ENCODE data around the gene CD8A.
A peak's percentile ranks its signal among the peaks of the same experiment; 100 is the strongest.
"Not testable (repeated sequence)": the region's sequence is repeated elsewhere in the genome, so short reads cannot be mapped to it uniquely, and the experiment has no call there.

CD8A gene

DNA sequence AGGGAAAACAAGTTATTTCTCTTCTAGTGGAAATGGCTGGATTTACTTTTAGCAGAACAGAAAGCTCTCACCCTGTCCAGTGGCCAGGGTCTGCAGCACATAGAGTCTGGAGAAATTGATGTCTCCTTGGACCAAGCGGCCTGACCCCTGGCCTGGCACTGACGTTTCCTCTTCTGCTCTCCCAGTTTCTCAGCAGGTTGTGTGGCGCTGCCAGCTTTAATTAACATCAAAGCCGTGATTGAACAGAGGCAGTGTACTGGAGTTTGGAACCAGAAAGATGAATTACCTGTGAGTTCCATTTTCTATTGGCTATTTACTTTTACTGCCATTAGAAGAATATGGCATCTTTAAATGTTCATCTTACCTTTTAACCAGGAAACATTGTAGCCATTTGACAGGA, 20.9 kb downstream of the CD8A start:
- peaks cover 2% of the 10 kb centered on the region for H3K4me1 Mint-ChIP-seq

DNA sequence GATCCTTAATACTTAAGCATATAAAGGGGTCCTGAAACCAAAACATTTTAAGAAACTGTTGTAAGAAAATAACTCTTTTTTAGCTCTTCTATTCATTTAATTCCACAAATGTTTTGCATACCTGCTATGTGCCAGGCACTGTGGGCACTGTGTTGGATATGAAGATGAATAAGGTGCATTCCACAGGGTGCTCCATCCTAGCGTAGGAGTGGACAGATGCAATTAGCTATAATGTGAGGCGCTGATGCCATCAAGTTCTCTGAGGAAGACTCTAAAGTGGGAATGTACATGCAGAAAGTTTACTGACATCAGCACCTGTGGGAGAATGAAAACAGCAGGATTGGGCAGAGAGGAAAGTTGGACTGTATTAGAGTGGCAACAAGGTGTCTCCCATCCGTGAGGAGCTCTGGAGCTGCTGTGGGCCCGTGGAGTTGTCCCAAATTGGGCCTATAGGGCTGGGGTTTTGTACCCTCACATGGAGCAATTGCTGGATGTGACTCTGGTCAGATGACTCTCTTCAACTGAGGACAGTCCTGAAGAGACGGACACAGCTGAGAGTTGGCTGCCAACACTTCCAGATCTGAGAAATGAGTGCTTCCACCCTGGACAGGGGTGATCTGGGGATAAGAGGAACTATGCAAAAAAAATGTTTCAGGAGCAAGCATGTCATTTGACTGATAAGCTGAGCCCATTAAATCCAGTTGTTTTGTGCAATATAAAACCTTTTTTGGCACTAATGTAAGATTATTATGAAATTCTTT, 22.3 kb downstream of the CD8A start:
- Mint-ChIP-seq H3K27ac (no peak overlapping the region), H3K4me3 (no peak overlapping the region), H3K4me1 (peaks cover 8% of the 10 kb centered on the region), H3K36me3 (peaks cover 12% of the 10 kb centered on the region), H3K27me3 (no peaks in the 10 kb centered on the region), H3K9me3 (no peaks in the 10 kb centered on the region)

More for the DNA sequence above, 20.9 kb downstream of the CD8A start:
- no peak overlapping the region for H3K27ac Mint-ChIP-seq
- peaks cover 17% of the 10 kb centered on the region for H3K36me3 Mint-ChIP-seq
- H3K27me3 Mint-ChIP-seq: no peaks in the 10 kb centered on the region
- no peak overlapping the region for H3K4me3 Mint-ChIP-seq
- no peaks in the 10 kb centered on the region for H3K9me3 Mint-ChIP-seq

DNA sequence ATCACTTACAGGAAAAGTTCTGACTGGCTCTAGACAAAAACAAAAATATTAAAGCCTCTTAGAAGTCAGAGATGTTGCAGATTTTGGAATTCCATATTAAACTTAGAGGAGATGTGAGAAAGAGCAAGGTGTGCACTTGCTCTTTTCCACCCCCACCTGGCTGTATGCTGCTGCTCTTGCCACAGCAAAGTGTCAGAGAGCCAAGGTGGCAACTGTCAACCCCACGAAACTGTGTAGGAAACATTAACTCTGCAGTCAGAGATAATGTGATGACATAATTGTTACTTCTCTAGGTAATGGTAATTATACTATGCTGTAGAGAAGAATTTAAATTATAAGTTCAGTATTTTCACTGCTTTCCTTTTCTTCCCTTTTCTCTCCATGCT, 25.4 kb downstream of the CD8A start:
- H3K4me3 Mint-ChIP-seq: no peak overlapping the region
- peaks cover 20% of the 10 kb centered on the region for H3K4me1 Mint-ChIP-seq
- no peak overlapping the region for H3K27ac Mint-ChIP-seq
- H3K27me3 Mint-ChIP-seq: no peaks in the 10 kb centered on the region
- H3K36me3 Mint-ChIP-seq: peaks cover 4% of the 10 kb centered on the region
- H3K9me3 Mint-ChIP-seq: no peaks in the 10 kb centered on the region

DNA sequence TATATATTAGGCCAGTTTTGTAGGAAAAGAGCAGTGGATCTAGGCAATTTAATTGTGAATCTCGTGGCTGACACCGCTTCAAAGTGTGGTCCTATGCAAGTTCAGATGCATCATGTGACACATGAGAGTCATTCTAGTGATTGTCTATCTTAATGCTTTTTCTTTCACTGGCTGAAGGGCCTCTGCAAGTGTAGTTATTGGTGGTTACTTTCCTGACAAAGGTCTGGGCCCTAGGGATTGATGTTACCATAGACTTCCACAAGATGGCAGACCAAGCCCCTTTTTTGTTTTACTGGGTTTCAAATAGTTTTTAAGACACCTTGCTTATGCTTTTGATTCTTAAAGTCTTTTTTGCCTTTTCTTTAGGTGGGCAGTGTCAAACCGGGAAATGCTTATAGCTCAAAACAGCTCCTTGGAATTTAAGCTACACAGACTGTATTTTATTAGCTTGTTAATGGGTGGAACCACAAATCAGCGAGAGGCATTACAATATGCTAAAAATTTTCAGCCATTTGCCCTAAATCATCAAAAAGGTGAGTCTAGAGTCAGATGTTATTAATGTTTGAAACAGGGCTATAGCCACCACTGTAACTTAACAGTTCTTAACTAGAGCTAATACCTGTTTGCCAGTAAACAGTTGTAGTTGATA, 25.9 kb downstream of the CD8A start:
- H3K9me3 Mint-ChIP-seq: no peaks in the 10 kb centered on the region
- no peak overlapping the region for H3K4me3 Mint-ChIP-seq
- H3K27me3 Mint-ChIP-seq: no peaks in the 10 kb centered on the region
- H3K27ac Mint-ChIP-seq: no peak overlapping the region
- H3K36me3 Mint-ChIP-seq: peaks cover 4% of the 10 kb centered on the region
- H3K4me1 Mint-ChIP-seq: peaks cover 21% of the 10 kb centered on the region

DNA sequence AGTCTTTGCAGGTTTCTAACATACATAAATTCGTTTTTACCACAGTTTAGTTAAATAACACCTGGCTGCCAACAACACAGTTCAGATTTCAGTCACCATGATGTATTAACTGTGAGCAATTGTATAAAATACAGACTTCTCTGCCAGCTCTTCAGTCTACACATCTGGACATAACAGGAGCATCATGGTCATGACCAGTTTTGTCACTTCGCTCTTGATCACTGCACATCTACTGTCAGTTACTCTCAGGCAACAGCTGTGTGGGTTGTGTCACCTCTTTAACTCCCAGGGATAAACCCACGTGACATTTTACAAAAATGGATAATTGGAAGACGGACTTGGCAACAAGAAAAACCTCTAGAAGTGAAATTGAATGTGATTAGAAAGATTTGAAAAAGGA, 30.3 kb downstream of the CD8A start:
- no peak overlapping the region for H3K4me3 Mint-ChIP-seq
- H3K9me3 Mint-ChIP-seq: no peaks in the 10 kb centered on the region
- peaks cover 39% of the 10 kb centered on the region for H3K4me1 Mint-ChIP-seq
- H3K27me3 Mint-ChIP-seq: no peaks in the 10 kb centered on the region
- no peak overlapping the region for H3K27ac Mint-ChIP-seq
- H3K36me3 Mint-ChIP-seq: peaks cover 10% of the 10 kb centered on the region

DNA sequence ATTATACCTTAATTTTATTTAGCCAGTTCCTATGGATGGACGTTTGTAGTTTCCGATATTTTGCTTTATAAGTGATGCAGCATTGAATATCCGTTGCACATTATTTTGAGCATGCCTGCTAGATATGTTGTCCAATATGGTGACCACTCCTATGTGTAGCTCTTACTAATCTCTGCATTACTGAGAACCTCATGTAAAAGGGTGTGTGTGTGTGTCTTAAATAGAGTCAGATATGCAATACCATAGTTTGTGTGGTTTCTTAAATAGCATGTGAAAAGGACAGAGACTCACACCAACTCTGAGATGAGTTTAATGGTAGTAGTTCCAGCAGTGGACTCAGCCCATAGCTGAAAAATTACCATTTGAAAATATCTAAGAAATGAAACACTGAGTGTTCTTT, 32.3 kb downstream of the CD8A start:
- Mint-ChIP-seq H3K4me3 (no peak overlapping the region), H3K36me3 (peaks cover 13% of the 10 kb centered on the region), H3K27ac (no peak overlapping the region), H3K9me3 (no peaks in the 10 kb centered on the region), H3K4me1 (peaks cover 35% of the 10 kb centered on the region), H3K27me3 (no peaks in the 10 kb centered on the region)

DNA sequence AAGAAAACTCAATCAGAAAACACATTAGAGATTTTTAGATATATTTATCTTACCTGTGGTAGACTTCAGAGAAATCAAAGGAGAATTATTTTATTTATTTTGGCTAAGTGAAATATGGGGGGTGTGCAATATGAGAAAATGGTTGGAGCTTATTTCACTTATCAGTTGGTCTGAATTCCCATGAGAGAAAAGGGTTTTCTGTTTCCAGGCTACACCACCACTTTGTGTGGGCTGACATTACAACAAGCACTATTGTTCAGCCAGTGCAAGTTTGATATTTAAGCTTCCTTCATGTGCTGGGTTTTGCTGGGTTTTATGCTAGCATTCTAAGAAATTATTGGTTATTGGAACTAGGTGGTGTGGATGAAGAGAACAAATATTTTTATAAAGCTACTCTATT, 37.1 kb downstream of the CD8A start:
- Mint-ChIP-seq H3K27me3 (no peaks in the 10 kb centered on the region), H3K4me1 (peaks cover 33% of the 10 kb centered on the region), H3K27ac (no peak overlapping the region), H3K36me3 (peaks cover 32% of the 10 kb centered on the region), H3K9me3 (no peaks in the 10 kb centered on the region), H3K4me3 (no peak overlapping the region)

DNA sequence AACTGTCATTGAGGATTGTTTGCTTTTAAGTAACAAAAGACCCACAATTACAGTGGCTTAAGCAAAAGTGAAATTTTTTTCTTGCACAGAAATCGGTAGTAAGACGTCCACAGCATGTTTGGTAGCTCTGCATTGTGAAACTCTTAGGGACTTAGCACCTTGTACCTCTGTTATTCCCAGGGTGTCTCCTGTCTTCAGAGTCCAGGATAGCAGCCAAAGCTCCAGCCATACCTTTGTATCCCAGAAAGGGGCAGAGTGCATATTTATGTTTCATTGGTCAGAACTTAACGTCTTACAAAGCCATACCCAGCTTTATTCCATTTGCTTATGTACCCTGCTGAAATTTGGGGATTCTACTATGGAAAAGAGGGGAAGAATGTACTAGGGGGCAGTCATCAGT, 37.8 kb downstream of the CD8A start:
- H3K27ac Mint-ChIP-seq: no peak overlapping the region
- H3K36me3 Mint-ChIP-seq: peaks cover 32% of the 10 kb centered on the region
- no peaks in the 10 kb centered on the region for H3K9me3 Mint-ChIP-seq
- no peak overlapping the region for H3K4me3 Mint-ChIP-seq
- H3K4me1 Mint-ChIP-seq: peaks cover 32% of the 10 kb centered on the region
- H3K27me3 Mint-ChIP-seq: no peaks in the 10 kb centered on the region

DNA sequence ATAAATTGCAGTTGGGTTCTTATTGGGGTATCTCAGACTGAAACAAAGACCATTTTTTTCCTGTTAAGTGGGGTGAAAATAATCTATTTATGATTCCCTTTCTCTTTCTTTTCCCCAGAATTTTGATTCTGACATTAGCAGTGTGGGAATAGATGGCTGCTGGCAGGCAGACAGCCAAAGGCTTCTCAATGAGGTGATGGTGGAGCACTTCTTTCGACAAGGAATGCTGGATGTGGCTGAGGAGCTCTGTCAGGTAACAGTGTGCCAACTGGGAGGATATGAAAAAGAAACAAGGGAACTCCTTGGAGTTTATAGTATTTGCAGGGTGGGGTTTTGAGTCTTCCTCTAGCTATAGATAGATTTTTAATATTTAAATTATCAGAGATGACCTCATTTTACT, 38.9 kb downstream of the CD8A start:
- Mint-ChIP-seq H3K9me3 (no peaks in the 10 kb centered on the region), H3K4me3 (no peak overlapping the region), H3K27me3 (no peaks in the 10 kb centered on the region), H3K27ac (no peak overlapping the region), H3K36me3 (peaks cover 35% of the 10 kb centered on the region), H3K4me1 (peaks cover 36% of the 10 kb centered on the region)

DNA sequence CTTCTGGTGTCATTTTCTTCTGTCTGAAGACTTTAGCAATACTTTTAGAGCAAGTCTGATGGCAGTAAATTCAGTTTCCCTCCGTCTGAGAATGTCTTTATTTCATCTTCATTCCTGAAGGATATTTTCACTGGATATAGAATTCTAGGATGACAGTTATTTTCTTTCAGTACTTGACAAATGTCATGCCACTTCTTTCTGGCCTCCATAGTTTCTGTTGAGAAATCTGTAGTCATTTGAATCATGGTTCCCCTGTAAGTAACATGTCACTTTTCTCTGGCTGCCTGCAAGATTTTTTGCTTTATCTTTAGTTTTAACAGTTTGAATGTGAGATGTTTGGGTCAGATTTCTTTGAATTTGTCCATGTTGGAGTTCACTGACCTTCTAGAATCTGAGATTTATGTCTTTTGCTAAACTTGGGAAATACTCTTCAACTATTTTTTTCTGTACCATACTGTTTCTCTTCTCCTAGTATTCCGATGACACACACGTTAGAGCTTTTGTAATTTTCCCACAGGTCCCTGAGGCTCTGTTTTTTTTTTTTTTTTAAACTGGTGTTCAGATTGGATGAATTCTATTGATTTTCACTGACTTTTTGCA, 40.4 kb downstream of the CD8A start:
- Mint-ChIP-seq H3K27me3 (no peaks in the 10 kb centered on the region), H3K9me3 (no peaks in the 10 kb centered on the region), H3K27ac (no peak overlapping the region), H3K4me3 (no peak overlapping the region), H3K4me1 (peaks cover 51% of the 10 kb centered on the region), H3K36me3 (peaks cover 29% of the 10 kb centered on the region)

DNA sequence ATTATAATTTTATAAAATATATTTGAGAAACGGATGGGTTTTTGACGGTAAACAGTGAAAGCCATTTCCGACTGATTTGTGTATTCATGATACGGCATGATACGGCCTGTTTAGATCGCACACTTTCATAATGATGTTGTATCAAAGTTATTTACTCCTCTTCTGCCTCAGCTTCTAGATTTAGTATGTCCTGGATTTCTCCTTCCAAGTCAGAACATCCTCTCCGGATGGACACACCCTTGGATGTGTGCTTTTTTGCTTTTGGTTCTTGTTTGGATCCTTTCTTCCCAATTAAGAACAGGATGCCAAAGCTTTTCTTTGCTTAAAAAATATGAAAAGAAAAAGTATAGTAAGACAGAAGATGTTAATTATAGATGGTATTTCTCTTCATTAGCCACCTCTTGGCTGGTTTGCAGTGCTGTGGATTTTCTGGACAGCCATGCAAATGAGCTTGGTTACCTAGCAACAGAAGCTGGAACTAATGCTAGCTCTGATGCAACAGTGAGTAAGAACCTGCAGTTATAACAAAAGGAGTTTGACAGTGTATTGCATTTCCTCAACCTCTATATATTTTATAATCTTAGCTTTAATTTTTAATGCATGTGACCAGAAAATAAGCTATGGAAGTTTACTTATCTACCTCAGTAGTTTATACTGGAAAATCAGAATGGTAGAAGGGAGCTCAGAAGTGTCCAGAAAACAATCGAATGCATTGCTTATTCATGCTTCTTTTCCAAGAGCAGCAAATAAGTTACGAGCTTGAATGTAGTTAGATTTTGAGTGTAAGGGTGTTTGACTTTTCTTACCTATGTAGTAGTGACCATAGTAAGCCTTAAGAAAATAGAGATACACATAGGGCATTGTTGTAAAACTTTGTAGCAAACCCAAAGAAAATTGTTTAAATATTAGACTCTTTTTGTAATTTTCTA, 42.7 kb downstream of the CD8A start:
- H3K4me3 Mint-ChIP-seq: no peak overlapping the region
- H3K36me3 Mint-ChIP-seq: peaks cover 22% of the 10 kb centered on the region
- H3K27me3 Mint-ChIP-seq: no peaks in the 10 kb centered on the region
- peaks cover 61% of the 10 kb centered on the region for H3K4me1 Mint-ChIP-seq
- no peaks in the 10 kb centered on the region for H3K9me3 Mint-ChIP-seq
- H3K27ac Mint-ChIP-seq: no peak overlapping the region

DNA sequence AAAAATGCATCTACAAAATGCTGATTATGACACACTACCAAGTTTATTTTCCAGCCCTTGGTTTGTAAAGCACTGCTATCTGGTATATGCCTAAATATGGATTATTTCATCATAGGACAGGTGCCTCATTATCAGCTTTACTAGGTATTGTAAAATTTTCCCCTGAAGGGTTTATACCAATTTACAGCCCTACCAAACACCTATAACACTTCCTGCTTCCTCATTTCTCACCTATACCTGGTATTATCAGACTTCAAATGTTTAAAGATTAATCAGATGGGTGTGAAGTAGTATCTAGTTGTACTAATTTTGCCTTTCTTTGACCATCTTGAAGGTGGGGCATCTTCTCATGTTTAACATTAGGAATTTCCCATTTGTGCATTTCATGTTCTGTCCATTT, 43.8 kb downstream of the CD8A start:
- peaks cover 68% of the 10 kb centered on the region for H3K4me1 Mint-ChIP-seq
- H3K36me3 Mint-ChIP-seq: peaks cover 20% of the 10 kb centered on the region
- no peaks in the 10 kb centered on the region for H3K27me3 Mint-ChIP-seq
- peak overlapping the region; percentile 47 for H3K27ac Mint-ChIP-seq
- H3K9me3 Mint-ChIP-seq: no peaks in the 10 kb centered on the region
- no peak overlapping the region for H3K4me3 Mint-ChIP-seq

DNA sequence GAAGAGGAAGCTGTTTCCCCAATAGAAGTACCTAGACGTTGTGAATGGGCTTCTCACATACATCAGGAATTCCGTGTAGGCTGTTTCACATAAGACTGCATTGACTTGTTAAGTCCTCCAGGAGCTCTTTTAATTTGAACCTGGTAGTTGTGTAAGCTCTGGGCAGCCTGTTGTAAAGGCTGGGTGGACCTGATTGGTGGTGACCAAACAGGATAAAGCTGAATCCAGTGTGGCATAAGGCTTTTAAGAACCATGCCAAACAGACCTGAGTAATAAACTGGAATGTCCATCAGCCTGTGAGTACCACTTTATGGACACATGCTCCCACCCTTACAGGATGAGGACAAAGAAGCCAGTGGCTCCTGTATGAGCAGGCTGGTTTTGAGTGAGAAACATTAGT, 46.6 kb downstream of the CD8A start:
- H3K9me3 Mint-ChIP-seq: no peaks in the 10 kb centered on the region
- H3K4me1 Mint-ChIP-seq: peaks cover 53% of the 10 kb centered on the region
- H3K27ac Mint-ChIP-seq: no peak overlapping the region
- no peak overlapping the region for H3K4me3 Mint-ChIP-seq
- no peaks in the 10 kb centered on the region for H3K27me3 Mint-ChIP-seq
- peaks cover 9% of the 10 kb centered on the region for H3K36me3 Mint-ChIP-seq

DNA sequence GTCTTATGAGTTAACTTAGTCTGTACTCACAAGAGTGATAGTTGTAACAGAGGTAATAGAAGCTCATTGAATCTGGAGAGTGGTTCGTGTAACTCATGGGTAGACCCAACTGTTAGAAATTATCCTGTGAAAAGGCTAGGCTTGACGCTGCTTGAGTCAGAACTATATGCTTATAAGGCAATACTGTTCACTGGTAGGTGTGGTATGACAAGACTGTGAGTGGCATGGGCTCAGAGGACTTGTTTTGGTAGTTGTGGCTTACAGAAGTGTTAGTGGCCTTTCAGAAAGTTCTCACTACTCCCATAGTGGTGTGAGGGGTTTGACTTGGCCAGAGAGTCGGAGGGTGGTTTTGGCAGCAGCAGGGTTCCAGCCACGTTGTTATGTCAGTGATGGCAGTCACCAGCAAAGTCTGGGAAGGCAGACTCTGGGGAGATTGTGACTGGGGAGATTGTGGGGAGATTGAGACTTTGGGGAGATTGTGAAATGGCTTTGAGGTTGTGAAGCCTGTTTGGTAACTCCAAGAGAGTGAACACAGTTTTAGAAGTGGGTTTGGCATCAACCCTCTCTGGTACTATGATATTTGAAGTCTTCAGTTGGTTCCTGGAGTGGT, 48.7 kb downstream of the CD8A start:
- not testable (repeated sequence) for H3K4me3 Mint-ChIP-seq, H3K36me3 Mint-ChIP-seq, H3K9me3 Mint-ChIP-seq, H3K27me3 Mint-ChIP-seq
- H3K4me1 Mint-ChIP-seq: peaks cover 37% of the 10 kb centered on the region
- peak overlapping the region; percentile 74 for H3K27ac Mint-ChIP-seq

DNA sequence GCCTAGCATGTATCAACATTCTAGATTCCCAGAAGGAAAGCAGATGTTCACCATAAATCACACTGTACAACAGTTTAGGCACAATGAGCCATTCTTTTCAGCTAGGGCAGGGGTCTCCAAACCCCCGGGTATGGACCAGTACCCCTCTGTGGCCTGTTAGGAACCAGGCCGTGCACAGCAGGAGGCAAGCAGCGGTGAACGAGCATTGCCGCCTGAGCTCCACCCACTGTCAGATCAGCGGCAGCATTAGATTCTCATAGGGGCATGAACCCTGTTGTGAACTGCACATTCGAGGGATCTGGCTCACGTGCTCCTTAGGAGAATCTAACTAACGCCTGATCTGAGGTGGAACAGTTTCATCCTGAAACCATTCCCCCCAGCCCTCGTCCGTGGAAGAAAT, 50.8 kb downstream of the CD8A start:
- H3K4me3 Mint-ChIP-seq, H3K27ac Mint-ChIP-seq, H3K36me3 Mint-ChIP-seq, H3K9me3 Mint-ChIP-seq, H3K27me3 Mint-ChIP-seq: not testable (repeated sequence)
- peaks cover 16% of the 10 kb centered on the region for H3K4me1 Mint-ChIP-seq

Data from activated naive CD4-positive, alpha-beta T cell treated with anti-CD3 and anti-CD28 coated beads, Interleukin-2, amount 50 U/mL, for 24 hours (primary cell).